Left ventricle myocardium superior (tissue), 1 donor: Measurements from ENCODE around the gene FRMD4A. TPM values are rescaled to one million over a fixed set of nuclear protein-coding genes. Genes with fewer than 3 reads are reported as not detected.

Experiments
- ATAC-seq: fragments of 200-7000 bp; cut with Tn5 transposase; one replicate; pipeline ENCODE4 v1.9.1; 2020; ENCODE audit warnings: mild to moderate bottlenecking, moderate library complexity
- DNase-seq: peaks from one replicate; pipeline ENCODE4 v3.0.0-alpha.2; 2020
- intact Hi-C: fragments of 100-400 bp; cut with micrococcal nuclease; formaldehyde crosslinking; loops from one replicate; pipeline ENCODE4 v1.11.0; 2022
- total RNA-seq: library from RNA; stranded (reverse); fragmentation: NEBNext Ultra II Directional; extraction: Animal tissue kit (Norgen Biotek cat#: 25700); gene quantifications from one replicate; pipeline ENCODE4 v1.2.1, GENCODE V29; 2021
- donor health status: DM: no; HTN: yes; CAD: no; lungs with severe emphysema.

Gene FRMD4A
- total RNA-seq, 1 donor from 2014 or later: 43.3 TPM

DNA sequence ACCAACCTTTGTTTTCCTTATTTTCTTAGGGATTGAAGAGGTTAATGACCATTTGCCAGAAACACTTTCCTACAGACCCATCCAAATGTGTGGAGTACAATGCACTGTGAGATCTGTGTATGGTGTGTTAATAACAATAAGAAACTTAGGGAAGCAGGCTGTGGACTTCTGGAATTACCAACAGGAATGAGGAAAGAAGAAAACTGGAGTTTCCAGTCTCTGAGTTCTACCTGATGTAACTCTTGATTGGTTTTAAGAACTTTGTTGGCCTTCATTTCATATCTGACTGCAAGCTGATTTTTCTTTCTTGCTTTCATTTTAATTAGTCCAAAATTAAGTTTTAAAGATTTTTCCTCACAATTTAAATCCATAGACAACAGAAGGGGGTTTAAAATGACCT, 700.5 kb downstream of the FRMD4A start:
- ATAC-seq (no peak), DNase-seq (no peak)
- intact Hi-C loops: no loop called here

- ATAC-seq (no peak), DNase-seq (no peak)
- intact Hi-C loops: no loop called here
Measured at GRCh38 chr10:13629116-13629515, 701.6 kb downstream of the FRMD4A start.

GRCh38 chr10:13628661-13629060, 702.1 kb downstream of the FRMD4A start:
- ATAC-seq: no peak
- DNase-seq: no peak
- intact Hi-C loops: no loop called here

DNA sequence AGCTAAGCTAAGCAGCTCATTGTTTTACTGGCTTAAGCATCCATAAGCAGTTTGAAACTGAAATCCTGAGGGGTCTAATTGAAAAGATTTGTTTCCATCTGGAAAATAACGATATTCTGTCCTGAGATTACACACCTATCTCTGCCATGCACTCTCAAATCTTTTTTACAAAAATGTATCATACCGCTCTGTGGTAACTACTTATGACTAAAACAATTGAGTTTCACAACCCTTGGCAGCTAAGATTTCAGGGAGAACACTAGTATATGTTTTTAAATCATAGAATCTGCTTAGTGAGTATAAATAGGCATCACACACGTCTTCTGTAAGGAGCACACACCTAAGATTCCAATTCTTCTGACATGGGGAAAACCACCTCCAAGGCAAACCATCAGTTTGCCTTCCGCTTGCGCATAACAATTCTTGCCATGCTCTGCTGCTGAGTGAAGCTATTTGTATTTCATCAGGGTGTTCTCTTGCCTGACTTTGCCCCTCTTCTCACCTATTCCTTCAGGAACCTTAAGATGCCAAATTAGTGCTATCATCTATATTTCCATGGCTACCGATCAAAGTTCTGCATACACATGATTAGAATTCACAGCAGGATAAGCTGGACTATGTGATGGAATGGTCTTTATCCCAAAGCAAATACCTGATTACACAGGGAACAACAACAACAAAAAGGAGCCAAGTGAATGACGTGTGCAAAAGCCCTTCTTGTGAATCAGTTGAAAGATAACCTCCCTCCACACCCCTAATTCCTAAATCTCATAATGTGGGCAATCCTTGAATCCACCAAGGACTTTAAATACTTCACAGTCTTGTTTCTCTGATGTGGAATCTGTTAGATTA, 703.0 kb downstream of the FRMD4A start:
- DNase-seq (no peak), ATAC-seq (no peak)
- intact Hi-C loops: no loop called here

DNA sequence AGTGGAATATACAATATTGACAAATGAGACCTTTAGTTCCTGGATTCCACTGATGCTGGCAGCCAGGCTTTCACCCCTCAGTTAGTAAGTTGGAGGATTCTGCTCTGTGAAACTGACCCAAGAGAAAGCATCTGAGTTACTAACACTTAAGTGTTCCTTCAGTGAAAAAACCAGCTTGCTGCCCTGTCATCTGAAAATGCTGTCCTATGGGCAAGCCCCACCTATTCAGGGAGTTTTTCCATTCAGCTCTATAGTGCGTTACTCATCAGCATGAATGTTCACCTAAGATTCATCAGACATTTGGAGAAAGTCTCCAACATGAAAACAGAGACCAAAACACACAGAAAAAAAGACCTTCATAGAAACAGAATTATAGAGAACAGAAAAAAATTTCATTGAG, 706.1 kb downstream of the FRMD4A start:
- DNase-seq (no peak), ATAC-seq (no peak)
- intact Hi-C loops: no loop called here

DNA sequence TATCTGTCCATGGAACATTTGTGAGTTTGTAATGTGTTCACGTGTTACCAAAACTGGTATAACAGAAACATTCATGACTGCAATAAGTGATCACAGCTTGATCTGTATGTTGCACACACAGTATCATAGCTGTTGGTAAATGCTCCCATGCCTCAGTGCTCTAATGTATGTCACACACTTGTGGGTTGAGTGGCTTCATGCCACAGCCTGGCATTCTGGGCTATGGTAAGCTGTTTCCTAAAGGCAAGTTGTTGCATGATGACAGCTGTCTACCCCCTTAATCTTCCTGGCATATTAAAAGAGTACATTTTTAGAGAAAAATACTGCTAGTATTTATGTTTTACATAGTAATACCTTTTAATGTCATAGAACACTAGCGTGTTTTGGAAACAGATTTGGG, 708.8 kb downstream of the FRMD4A start:
- no peak for ATAC-seq
- no peak for DNase-seq
- intact Hi-C loops: no loop called here

DNA sequence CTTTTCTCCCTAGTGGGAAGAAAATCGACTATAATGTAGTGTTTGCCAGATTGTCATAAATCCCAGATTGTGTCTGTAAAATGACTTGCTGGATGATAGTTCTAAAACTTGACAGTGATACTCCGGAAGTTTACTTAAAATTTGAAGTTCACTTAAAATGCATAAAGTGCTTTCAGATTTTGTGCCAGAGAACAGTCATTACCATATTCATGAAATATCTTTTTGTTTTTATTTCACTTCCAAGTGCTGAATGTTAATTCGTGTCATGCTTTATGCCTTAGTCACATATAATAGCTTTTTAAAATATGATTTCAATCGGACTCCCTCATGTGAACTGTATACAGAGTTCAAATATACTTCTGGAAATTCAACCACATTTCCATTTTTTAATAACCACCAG, 713.6 kb downstream of the FRMD4A start:
- intact Hi-C loops: no loop called here
- no peak for ATAC-seq
- DNase-seq: no peak

- DNase-seq: no peak
- no peak for ATAC-seq
- intact Hi-C loops: no loop called here
Measured at GRCh38 chr10:13615650-13616300, 714.9 kb downstream of the FRMD4A start.

DNA sequence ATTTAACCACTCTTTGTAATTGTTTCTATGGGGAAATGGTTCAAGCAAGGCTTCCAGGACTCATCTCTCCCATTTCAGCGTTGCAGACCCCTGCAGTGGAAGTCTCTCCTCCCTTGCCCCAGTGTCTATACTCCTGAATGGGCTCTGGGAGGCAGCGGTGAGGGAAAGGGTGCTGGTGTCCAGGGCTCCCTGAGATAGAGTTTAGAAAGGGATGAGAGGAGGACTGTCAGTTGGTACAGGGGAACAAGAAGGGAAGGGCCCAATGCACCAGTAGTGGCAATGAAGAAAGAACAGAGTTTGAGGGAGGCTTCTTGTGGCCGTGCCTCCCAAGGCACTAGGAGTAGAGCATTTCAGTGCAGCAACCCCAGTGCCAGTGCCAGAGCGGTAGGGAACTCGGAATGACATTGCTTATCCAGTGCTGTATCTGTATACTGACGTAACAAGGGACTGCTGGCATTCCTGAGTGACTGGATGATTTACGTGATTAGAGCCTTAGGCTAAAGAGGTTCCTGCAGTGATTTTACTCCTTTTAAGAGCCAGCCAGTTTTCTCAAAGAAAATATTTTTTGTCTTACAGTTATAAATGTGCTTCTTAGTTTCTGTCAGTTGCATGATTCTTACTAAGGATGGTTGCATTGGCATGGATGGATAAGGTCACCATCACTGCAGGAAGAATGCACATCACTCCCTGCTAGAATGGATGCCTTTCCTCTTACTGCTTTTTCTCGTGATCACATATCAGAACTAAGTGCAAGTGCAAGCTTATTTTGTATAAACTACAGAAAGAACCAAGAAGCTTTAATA, 716.0 kb downstream of the FRMD4A start:
- no peak for ATAC-seq

GRCh38 chr10:13613519-13613918, 717.2 kb downstream of the FRMD4A start:
- intact Hi-C loops: no loop called here
- ATAC-seq: peak; percentile 82

More for the DNA sequence above, 716.0 kb downstream of the FRMD4A start:
- DNase-seq: no peak
- intact Hi-C loops: no loop called here

GRCh38 chr10:13612654-13613373, 717.9 kb downstream of the FRMD4A start:
- no peak for ATAC-seq
- intact Hi-C loops: no loop called here
- DNase-seq: no peak

More at GRCh38 chr10:13613519-13613918, 717.2 kb downstream of the FRMD4A start:
- DNase-seq: no peak

DNA sequence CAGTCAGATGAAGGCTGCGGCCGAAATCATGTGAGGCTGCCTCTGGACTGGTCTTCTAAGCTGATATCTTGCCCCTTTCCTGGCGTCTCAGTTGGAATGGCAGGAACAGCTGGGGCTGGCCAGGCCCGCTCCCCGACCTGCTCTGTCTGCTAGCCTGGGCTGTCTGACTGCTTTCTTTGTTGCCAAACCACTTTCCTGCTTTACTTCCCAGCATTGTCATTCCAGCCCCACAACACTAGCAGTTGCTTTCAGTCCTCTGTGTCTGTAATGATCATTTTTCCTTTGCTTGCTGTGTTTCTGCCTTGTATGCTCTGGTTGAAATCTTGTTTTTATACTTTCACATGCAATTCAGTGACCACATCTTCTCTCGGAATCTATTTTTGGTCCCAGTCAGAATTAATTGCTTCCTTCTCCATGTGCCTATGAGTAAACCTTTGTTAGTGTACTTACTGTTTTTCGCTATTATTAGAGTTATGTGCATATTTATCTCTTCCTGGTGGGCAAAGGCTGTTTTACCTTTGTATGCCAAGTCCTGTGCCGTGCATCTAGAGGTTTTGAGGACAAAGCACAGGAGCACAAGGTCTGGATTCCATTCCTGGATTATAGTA, 722.4 kb downstream of the FRMD4A start:
- no peak for DNase-seq
- no peak for ATAC-seq
- intact Hi-C loops: no loop called here

DNA sequence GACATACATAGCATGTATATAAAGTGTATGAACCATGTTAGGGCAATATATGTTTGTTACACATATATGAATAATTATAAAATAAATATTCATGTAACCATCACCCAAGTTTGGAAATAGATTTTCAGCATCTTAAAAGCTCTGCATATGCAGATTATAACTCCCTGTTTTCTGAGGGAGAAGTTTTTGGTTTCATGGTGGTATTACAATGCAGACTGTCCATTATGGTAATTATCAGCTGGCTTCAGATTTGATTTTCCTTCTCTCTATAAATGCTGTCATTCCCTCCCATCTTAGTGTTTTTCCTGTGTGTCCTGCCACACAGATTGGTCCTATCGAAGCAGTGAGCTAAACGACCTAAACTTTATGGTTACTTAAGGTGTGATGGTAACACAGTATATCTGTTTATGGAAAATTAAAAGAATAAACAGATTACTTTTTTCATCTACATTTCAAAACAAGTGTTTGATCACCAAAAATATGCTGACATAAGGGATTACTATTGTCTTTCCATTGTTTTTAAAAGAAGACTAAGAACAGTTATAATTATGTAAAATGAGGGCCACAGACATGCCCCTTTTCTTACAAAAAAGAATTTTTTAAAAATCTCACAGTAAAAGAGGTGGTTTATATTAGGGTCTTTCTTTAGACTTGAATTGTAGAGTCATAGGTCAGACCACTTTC, 726.2 kb downstream of the FRMD4A start:
- ATAC-seq (no peak), DNase-seq (no peak)
- intact Hi-C loops: no loop called here

DNA sequence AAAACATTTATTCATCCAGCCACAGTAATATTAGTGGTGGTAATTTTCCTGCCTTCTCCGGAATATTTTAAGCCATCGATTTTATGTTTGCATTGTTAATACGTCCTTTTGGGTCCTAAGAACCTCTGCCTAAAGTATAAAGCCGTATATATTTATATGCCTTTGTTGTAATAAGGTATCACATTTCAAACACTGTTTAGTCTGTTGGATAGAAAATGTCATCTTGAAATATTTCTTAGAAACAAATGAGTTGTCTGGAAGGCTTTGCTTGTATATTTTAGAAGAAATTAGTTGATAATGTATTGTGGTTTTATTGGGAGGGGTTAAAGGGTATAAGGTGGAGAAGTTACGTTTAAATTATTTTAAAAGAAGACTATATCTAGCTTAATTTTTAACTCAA, 732.8 kb downstream of the FRMD4A start:
- ATAC-seq (no peak), DNase-seq (no peak)
- intact Hi-C loops: no loop called here

GRCh38 chr10:13594641-13595040, 736.1 kb downstream of the FRMD4A start:
- intact Hi-C loops: no loop called here

More at GRCh38 chr10:13594641-13595040, 736.1 kb downstream of the FRMD4A start:
- DNase-seq (no peak), ATAC-seq (no peak)
